ENCODE results near the gene KCTD1. TPM values are rescaled to one million over a fixed set of nuclear protein-coding genes. Genes with fewer than 3 reads are reported as not detected.

Gene KCTD1
- total and polyA plus RNA-seq, 2 donors = 9.3 to 31.8 TPM

DNA sequence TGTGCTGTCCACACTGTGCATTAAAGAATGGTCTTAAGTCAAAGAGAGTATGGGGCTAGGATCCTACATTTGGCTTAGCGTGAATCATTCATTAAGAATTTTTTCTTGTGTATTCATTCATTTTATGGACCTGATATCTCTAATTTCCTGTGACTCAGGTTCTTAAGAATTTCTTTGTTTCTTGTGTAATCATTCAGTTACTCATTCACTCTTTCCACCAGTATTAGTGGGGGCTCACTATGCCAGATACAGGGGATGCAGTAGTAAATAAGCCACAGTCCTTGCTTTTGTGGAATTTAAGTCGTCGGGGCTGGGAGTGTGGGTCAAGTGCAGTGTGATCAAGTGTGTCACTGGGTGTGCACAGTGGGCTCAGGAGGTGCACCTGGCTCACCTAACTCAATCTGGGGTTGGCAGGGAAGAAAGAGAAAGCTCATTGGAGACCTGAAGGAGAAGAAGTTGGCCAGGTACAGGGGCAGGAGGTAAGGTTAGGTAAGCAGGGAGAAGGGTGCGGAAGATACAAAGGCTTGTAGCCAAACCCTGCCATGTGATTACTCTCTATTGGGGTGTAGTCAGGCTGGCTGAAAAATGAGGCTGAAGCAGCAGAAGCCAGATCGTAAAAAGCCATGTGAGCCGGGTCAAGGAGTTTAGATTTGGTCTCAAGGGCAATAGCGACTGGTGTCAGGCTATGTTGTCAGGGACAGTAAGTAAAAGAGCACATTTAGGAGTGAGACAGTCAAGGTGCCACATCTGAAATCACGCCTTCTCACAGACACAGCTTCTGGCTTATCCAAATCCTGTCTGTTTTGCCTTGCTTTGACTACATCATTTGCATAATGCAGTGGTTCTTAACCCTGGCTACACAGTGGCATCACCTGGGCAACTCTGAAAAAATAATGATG is 67.2 kb downstream of the KCTD1 start:
- WGBS = 94% methylated on average over 8 of the region's 8 CpGs
- Histone ChIP-seq H3K9me3 (ENCODE audit: control insufficient read depth in 2 of 2, insufficient read depth in 1 of 2, low read length in 1 of 2) (no peaks in the 10 kb centered on the region), H3K27ac (ENCODE audit: low read depth in 1 of 2, low read length in 1 of 2) (no peak overlapping the region), H3K4me3 (ENCODE audit: low read length in 2 of 2) (no peak overlapping the region), H3K36me3 (ENCODE audit: control insufficient read depth in 2 of 2, insufficient read depth in 2 of 2, low read length in 1 of 2) (no peaks in the 10 kb centered on the region), H3K4me1 (ENCODE audit: control insufficient read depth in 2 of 2, insufficient read depth in 2 of 2, low read length in 2 of 2) (no peaks in the 10 kb centered on the region), H3K27me3 (ENCODE audit: control insufficient read depth in 2 of 2, insufficient read depth in 1 of 2, low read length in 1 of 2) (no peaks in the 10 kb centered on the region)
- no peak for DNase-seq (ENCODE audit: low read depth in 6 of 9, low spot score in 9 of 9)

DNA sequence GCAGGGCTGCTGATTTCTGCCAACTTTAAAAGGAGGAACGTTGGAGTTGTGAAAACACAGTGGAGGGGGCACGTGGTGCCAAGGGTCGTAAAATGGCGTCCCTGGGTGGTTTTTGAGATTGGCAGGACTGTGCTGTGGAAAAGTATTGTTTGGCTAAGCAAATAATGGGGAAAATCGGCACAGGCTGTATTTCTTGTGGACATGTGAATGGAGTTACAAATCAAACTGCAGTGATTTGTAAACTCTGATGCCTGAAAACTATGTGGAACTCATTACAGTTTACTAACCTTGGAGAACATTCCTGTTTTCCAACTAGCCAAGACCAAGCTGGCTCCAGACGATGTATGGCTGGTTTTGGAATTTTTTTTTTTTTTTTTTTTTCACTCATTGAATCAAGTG is 68.7 kb downstream of the KCTD1 start:
- H3K4me1 ChIP-seq (ENCODE audit: control insufficient read depth in 2 of 2, insufficient read depth in 2 of 2, low read length in 2 of 2) = no peaks in the 10 kb centered on the region
- DNase-seq (ENCODE audit: low read depth in 6 of 9, low spot score in 9 of 9) = no peak
- no peak overlapping the region for H3K4me3 ChIP-seq (ENCODE audit: low read length in 2 of 2)
- H3K27me3 ChIP-seq (ENCODE audit: control insufficient read depth in 2 of 2, insufficient read depth in 1 of 2, low read length in 1 of 2) = no peaks in the 10 kb centered on the region
- no peaks in the 10 kb centered on the region for H3K36me3 ChIP-seq (ENCODE audit: control insufficient read depth in 2 of 2, insufficient read depth in 2 of 2, low read length in 1 of 2)
- no peak overlapping the region for H3K27ac ChIP-seq (ENCODE audit: low read depth in 1 of 2, low read length in 1 of 2)
- 86% methylated on average over 6 of the region's 6 CpGs for WGBS
- H3K9me3 ChIP-seq (ENCODE audit: control insufficient read depth in 2 of 2, insufficient read depth in 1 of 2, low read length in 1 of 2) = no peaks in the 10 kb centered on the region

DNA sequence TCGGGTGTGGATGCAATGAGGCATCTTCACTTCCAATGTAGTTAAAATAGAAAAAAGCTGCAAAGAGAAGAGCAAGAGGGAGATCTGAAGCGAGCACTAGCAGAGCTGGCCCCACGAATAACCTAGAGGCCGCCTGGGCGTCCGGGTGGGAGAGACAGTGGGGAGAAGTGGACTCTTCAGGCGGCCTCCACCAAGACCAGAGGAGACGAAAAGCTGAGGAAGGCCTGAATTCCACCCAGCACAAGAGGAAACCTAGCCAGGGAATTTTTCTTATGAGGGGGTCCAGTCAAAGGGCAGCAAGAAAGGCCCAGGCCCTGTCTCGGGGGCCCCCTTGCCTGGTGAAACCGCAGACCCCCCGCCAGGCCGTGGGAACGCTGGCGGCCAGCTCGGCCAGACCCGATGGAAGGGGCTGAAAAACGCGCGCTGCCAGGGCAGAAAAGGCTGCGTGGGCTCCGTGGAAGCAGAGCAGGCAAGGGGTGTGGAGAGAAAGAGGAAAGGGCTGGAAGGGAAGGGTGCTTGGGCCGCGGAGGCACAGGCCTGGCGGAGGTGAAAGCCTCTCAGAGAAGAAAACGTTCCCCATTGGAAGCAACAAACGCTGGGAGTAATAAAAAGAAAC is 69.2 kb downstream of the KCTD1 start:
- no peak overlapping the region for H3K4me3 ChIP-seq (ENCODE audit: low read length in 2 of 2)
- no peak overlapping the region for H3K27ac ChIP-seq (ENCODE audit: low read depth in 1 of 2, low read length in 1 of 2)
- no peak for DNase-seq (ENCODE audit: low read depth in 6 of 9, low spot score in 9 of 9)
- H3K27me3 ChIP-seq (ENCODE audit: control insufficient read depth in 2 of 2, insufficient read depth in 1 of 2, low read length in 1 of 2) = no peaks in the 10 kb centered on the region
- H3K9me3 ChIP-seq (ENCODE audit: control insufficient read depth in 2 of 2, insufficient read depth in 1 of 2, low read length in 1 of 2) = no peaks in the 10 kb centered on the region
- H3K4me1 ChIP-seq (ENCODE audit: control insufficient read depth in 2 of 2, insufficient read depth in 2 of 2, low read length in 2 of 2) = no peaks in the 10 kb centered on the region
- 94% methylated on average over 26 of the region's 26 CpGs for WGBS
- no peaks in the 10 kb centered on the region for H3K36me3 ChIP-seq (ENCODE audit: control insufficient read depth in 2 of 2, insufficient read depth in 2 of 2, low read length in 1 of 2)

DNA sequence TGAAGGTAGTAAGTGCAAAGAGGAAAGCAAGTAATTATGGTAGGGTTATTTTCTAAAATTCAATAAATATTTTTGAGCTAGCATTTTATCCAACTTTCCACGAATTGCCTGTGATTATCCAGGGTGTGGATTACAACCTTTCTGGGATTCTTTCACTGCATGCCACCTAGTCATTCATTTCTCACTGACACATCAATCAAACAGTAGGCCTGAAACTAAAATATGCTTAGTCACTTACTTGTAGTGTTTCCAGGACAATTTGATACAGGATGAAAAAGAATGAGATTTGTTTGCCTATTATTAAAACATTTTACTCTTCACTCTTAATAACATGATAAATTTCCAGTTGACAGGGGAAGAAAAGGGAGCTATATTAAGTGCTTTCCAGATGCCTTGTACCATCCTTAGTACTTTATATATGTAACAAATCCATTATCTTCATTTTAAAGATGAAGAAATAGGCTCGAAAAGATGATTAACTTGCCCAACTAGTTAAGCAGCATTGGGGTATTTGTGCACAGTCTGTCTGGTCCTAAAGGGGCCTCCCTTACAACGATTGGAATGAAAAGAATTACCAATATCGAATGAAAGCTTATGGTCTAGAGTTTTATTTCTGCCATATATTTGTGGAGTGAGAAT is 70.4 kb downstream of the KCTD1 start:
- no peaks in the 10 kb centered on the region for H3K4me1 ChIP-seq (ENCODE audit: control insufficient read depth in 2 of 2, insufficient read depth in 2 of 2, low read length in 2 of 2)
- H3K36me3 ChIP-seq (ENCODE audit: control insufficient read depth in 2 of 2, insufficient read depth in 2 of 2, low read length in 1 of 2) = no peaks in the 10 kb centered on the region
- DNase-seq (ENCODE audit: low read depth in 6 of 9, low spot score in 9 of 9) = no peak
- WGBS = 91% methylated on average over 4 of the region's 4 CpGs
- no peak overlapping the region for H3K4me3 ChIP-seq (ENCODE audit: low read length in 2 of 2)
- no peak overlapping the region for H3K27ac ChIP-seq (ENCODE audit: low read depth in 1 of 2, low read length in 1 of 2)
- no peaks in the 10 kb centered on the region for H3K9me3 ChIP-seq (ENCODE audit: control insufficient read depth in 2 of 2, insufficient read depth in 1 of 2, low read length in 1 of 2)
- no peaks in the 10 kb centered on the region for H3K27me3 ChIP-seq (ENCODE audit: control insufficient read depth in 2 of 2, insufficient read depth in 1 of 2, low read length in 1 of 2)

DNA sequence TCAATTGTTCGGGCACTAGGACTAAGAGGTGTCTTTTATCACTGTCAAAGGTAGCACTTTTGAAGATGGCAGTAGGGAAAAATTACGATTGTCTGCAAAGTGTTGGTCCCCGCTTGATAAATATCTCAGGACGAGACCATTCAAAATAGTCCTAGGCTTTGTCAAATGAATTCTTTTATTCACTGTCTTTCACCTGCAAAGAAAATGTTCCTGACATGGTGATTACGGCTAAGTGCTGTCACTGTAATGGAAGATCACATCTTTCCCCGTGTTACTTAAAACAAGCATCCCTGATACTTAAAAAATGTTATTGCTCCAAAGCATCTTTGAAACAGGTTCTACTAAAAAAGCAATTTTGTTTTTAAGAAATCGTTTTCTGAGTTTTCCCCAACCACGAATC is 71.7 kb downstream of the KCTD1 start:
- Histone ChIP-seq H3K36me3 (ENCODE audit: control insufficient read depth in 2 of 2, insufficient read depth in 2 of 2, low read length in 1 of 2) (no peaks in the 10 kb centered on the region), H3K27ac (ENCODE audit: low read depth in 1 of 2, low read length in 1 of 2) (no peak overlapping the region), H3K27me3 (ENCODE audit: control insufficient read depth in 2 of 2, insufficient read depth in 1 of 2, low read length in 1 of 2) (no peaks in the 10 kb centered on the region), H3K4me1 (ENCODE audit: control insufficient read depth in 2 of 2, insufficient read depth in 2 of 2, low read length in 2 of 2) (no peaks in the 10 kb centered on the region), H3K9me3 (ENCODE audit: control insufficient read depth in 2 of 2, insufficient read depth in 1 of 2, low read length in 1 of 2) (no peaks in the 10 kb centered on the region), H3K4me3 (ENCODE audit: low read length in 2 of 2) (no peak overlapping the region)
- no peak for DNase-seq (ENCODE audit: low read depth in 6 of 9, low spot score in 9 of 9)
- WGBS = 97% methylated on average over 8 of the region's 8 CpGs

DNA sequence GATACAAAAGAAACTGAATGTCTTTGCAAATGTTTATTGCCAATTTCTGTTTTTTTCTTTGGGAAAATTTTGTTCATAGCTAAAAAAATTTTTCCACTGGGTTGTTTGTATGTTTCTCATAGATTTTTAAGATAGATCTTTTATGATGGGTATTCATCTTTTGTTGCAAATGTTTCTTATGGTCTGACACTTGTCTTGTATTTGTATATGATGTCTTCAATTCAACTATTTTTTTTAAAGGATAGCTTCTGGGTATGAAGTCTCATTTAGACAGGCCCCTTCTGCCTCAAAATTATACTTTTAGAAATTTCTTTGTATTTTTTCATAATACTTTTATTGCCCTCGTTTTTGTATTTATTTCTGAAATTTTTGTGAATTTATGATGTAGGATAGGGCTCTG is 73.8 kb downstream of the KCTD1 start:
- 94% methylated on average over 1 of the region's 1 CpG for WGBS
- no peaks in the 10 kb centered on the region for H3K4me1 ChIP-seq (ENCODE audit: control insufficient read depth in 2 of 2, insufficient read depth in 2 of 2, low read length in 2 of 2)
- H3K4me3 ChIP-seq (ENCODE audit: low read length in 2 of 2) = no peak overlapping the region
- H3K27me3 ChIP-seq (ENCODE audit: control insufficient read depth in 2 of 2, insufficient read depth in 1 of 2, low read length in 1 of 2) = no peaks in the 10 kb centered on the region
- no peaks in the 10 kb centered on the region for H3K36me3 ChIP-seq (ENCODE audit: control insufficient read depth in 2 of 2, insufficient read depth in 2 of 2, low read length in 1 of 2)
- H3K27ac ChIP-seq (ENCODE audit: low read depth in 1 of 2, low read length in 1 of 2) = no peak overlapping the region
- DNase-seq (ENCODE audit: low read depth in 6 of 9, low spot score in 9 of 9) = no peak
- no peaks in the 10 kb centered on the region for H3K9me3 ChIP-seq (ENCODE audit: control insufficient read depth in 2 of 2, insufficient read depth in 1 of 2, low read length in 1 of 2)

DNA sequence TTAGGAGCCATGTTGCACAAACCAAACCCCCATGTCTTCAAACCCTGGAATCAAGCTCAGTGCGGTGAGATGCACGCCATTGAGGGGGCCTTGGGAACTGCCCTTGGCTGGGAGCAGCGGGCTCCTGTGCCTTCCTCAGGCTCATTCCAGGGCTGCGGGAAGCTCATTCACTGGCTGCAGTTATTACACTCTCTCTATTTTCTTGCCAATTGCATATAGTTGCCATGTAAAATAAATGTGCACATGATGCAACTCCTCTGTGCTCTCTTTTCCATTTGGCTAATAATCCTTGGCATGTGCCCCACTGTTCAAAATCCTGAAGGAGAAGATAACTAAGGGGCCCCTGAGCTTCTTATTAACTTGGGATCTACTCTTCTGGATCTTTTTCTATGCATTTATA is 74.7 kb downstream of the KCTD1 start:
- Histone ChIP-seq H3K4me1 (ENCODE audit: control insufficient read depth in 2 of 2, insufficient read depth in 2 of 2, low read length in 2 of 2) (no peaks in the 10 kb centered on the region), H3K27me3 (ENCODE audit: control insufficient read depth in 2 of 2, insufficient read depth in 1 of 2, low read length in 1 of 2) (no peaks in the 10 kb centered on the region), H3K9me3 (ENCODE audit: control insufficient read depth in 2 of 2, insufficient read depth in 1 of 2, low read length in 1 of 2) (no peaks in the 10 kb centered on the region), H3K27ac (ENCODE audit: low read depth in 1 of 2, low read length in 1 of 2) (no peak overlapping the region), H3K36me3 (ENCODE audit: control insufficient read depth in 2 of 2, insufficient read depth in 2 of 2, low read length in 1 of 2) (no peaks in the 10 kb centered on the region), H3K4me3 (ENCODE audit: low read length in 2 of 2) (no peak overlapping the region)
- no peak for DNase-seq (ENCODE audit: low read depth in 6 of 9, low spot score in 9 of 9)
- WGBS = 98% methylated on average over 4 of the region's 4 CpGs

DNA sequence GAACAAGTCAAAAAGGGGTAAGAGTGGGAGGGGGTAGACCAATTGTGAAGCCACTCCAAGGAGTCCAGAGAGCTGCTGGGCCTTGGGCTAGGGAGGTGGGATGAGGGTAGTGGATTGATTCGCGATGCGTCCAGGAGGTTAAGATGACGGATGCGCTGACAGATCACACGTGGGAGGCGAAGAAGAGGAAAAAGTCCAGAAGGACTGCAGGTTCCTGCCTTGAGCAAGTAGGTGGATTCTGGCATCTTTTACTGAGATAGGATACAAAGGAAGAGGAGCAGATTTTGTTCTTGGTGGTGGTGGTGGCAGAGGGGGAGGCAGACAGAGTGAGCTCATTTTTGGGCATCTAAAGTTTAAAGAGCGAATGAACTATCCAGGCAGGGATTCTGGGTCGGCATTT is 76.5 kb downstream of the KCTD1 start:
- Histone ChIP-seq H3K4me3 (ENCODE audit: low read length in 2 of 2) (no peak overlapping the region), H3K4me1 (ENCODE audit: control insufficient read depth in 2 of 2, insufficient read depth in 2 of 2, low read length in 2 of 2) (no peaks in the 10 kb centered on the region), H3K9me3 (ENCODE audit: control insufficient read depth in 2 of 2, insufficient read depth in 1 of 2, low read length in 1 of 2) (no peaks in the 10 kb centered on the region), H3K27ac (ENCODE audit: low read depth in 1 of 2, low read length in 1 of 2) (no peak overlapping the region), H3K36me3 (ENCODE audit: control insufficient read depth in 2 of 2, insufficient read depth in 2 of 2, low read length in 1 of 2) (no peaks in the 10 kb centered on the region), H3K27me3 (ENCODE audit: control insufficient read depth in 2 of 2, insufficient read depth in 1 of 2, low read length in 1 of 2) (no peaks in the 10 kb centered on the region)
- no peak for DNase-seq (ENCODE audit: low read depth in 6 of 9, low spot score in 9 of 9)
- 96% methylated on average over 9 of the region's 9 CpGs for WGBS

DNA sequence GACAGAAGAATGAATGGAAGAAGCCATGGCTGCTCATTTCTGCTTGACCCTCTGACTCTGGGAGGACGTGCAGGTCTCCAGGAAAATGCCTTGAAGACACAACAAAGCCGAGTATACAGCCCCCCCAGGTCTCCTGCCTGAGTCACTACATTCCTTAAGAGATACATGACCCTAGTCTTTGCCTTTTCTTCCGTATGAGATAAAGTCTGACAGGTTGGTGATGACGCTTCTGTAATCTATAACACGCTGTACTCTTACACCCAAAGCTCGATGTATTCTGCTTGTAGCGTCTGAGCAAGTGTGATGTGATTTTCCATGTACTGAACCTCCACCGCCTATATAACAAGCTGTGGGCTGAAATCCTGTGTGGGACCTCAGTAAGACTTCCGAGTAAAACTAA is 77.3 kb downstream of the KCTD1 start:
- Histone ChIP-seq H3K27me3 (ENCODE audit: control insufficient read depth in 2 of 2, insufficient read depth in 1 of 2, low read length in 1 of 2) (no peaks in the 10 kb centered on the region), H3K4me3 (ENCODE audit: low read length in 2 of 2) (no peak overlapping the region), H3K9me3 (ENCODE audit: control insufficient read depth in 2 of 2, insufficient read depth in 1 of 2, low read length in 1 of 2) (no peaks in the 10 kb centered on the region), H3K27ac (ENCODE audit: low read depth in 1 of 2, low read length in 1 of 2) (no peak overlapping the region), H3K4me1 (ENCODE audit: control insufficient read depth in 2 of 2, insufficient read depth in 2 of 2, low read length in 2 of 2) (no peaks in the 10 kb centered on the region), H3K36me3 (ENCODE audit: control insufficient read depth in 2 of 2, insufficient read depth in 2 of 2, low read length in 1 of 2) (no peaks in the 10 kb centered on the region)
- WGBS = 85% methylated on average over 9 of the region's 9 CpGs
- no peak for DNase-seq (ENCODE audit: low read depth in 6 of 9, low spot score in 9 of 9)

All from thymus (tissue), 11 donors.